Pancreas (tissue), 10 donors: ENCODE results near the gene GP1BB. TPM values are rescaled to one million over a fixed set of nuclear protein-coding genes. Genes with fewer than 3 reads are reported as not detected.

Source experiments
- ATAC-seq, 4 donors: fragments of 200-7000 bp; cut with Tn5 transposase; one replicate each; pipeline versions ENCODE4 v1.8.0 to v1.9.1; 2020; ENCODE audit warnings: mild to moderate bottlenecking in 4 of 4, moderate library complexity in 4 of 4
- DNase-seq, 6 donors: peaks; one replicate each; pipeline ENCODE4 v3.0.0-alpha.2; 2020
- FAIRE-seq: peaks from 2 replicates; lab custom pipeline; 2012; peaks lifted over from hg19 to GRCh38; lab: Jason Lieb, UNC
- H3K27ac ChIP-seq, 4 donors: fragments of 200-600 bp; sonication (generic); 1 replicate in 3 of 4; 2 replicates in 1 of 4; pipeline versions ENCODE4 v1.5.0 to v1.8.0; 2020
- H3K27me3 ChIP-seq, 4 donors: fragments of 200-600 bp; one replicate each; pipeline ENCODE4 v1.8.0; 2021
- H3K36me3 ChIP-seq, 3 donors: fragments of 200-600 bp; sonication (generic) in 1 of 3; one replicate each; pipeline versions ENCODE4 v1.5.0 to v1.8.0; 2020 to 2021
- H3K4me1 ChIP-seq, 3 donors: fragments of 200-600 bp; one replicate each; pipeline ENCODE4 v1.8.0; 2021
- H3K4me3 ChIP-seq, 4 donors: fragments of 200-600 bp; sonication (generic) in 2 of 4; one replicate each; pipeline versions ENCODE4 v1.5.0 to v1.8.0; 2020 to 2021
- H3K9me3 ChIP-seq, 4 donors: fragments of 200-600 bp; one replicate each; pipeline ENCODE4 v1.8.0; 2021
- CTCF ChIP-seq, 4 donors: fragments of 200-600 bp; sonication (generic) in 3 of 4; IDR thresholded peaks; one replicate each; pipeline versions ENCODE4 v1.5.0 to v1.8.0; 2021; ENCODE audit warnings: antibody characterized with exemption in 4 of 4
- WGBS, 2 donors: extraction: QIAGEN DNeasy Blood & Tissue Kit; methylation state at CpG; one replicate each; pipeline ENCODE4 v1.1.7; 2013; 5-methylcytosine and 5-hydroxymethylcytosine counted together
- intact Hi-C, 3 donors: fragments of 100-400 bp; cut with DNase I; formaldehyde crosslinking; loops; one replicate each; pipeline versions ENCODE4 v1.11.1 to v1.14.2; 2022
- polyA plus RNA-seq, 2 donors: library from polyadenylated mRNA; stranded (reverse); fragments of 200-250 nt; gene quantifications; one replicate each; pipeline ENCODE4 v1.2.3, GENCODE V29; 2013
- total RNA-seq, 6 donors: library from RNA; stranded (reverse); fragmentation: NEBNext Ultra II Directional in 4 of 6; extraction: Animal tissue kit (Norgen Biotek cat#: 25700) in 4 of 6; gene quantifications; one replicate each; pipeline versions ENCODE4 v1.2.1 to v1.2.4, GENCODE V29; 2021 to 2023
- donor health status: healthy with polysubstance abuse.
- donor health status: DM: no; HTN: no; CAD: no; lungs with moderate emphysema.
- donor health status: DM: no; HTN: no; CAD: no.
- donor health status: control.
- donor health status: control.
- donor health status: Bipolar disorder and iron deficiency.
- donor health status: DM: yes; HTN: yes; CAD: no.
- donor health status: DM: no; HTN: no; CAD: no.
- donor health status: DM: no; HTN: no; CAD: no.
- donor health status: DM: yes; HTN: yes; CAD: no.

GP1BB gene
- total and polyA plus RNA-seq, 8 donors: 1.2 to 21.2 (median 1.5) TPM; not detected in 2

DNA sequence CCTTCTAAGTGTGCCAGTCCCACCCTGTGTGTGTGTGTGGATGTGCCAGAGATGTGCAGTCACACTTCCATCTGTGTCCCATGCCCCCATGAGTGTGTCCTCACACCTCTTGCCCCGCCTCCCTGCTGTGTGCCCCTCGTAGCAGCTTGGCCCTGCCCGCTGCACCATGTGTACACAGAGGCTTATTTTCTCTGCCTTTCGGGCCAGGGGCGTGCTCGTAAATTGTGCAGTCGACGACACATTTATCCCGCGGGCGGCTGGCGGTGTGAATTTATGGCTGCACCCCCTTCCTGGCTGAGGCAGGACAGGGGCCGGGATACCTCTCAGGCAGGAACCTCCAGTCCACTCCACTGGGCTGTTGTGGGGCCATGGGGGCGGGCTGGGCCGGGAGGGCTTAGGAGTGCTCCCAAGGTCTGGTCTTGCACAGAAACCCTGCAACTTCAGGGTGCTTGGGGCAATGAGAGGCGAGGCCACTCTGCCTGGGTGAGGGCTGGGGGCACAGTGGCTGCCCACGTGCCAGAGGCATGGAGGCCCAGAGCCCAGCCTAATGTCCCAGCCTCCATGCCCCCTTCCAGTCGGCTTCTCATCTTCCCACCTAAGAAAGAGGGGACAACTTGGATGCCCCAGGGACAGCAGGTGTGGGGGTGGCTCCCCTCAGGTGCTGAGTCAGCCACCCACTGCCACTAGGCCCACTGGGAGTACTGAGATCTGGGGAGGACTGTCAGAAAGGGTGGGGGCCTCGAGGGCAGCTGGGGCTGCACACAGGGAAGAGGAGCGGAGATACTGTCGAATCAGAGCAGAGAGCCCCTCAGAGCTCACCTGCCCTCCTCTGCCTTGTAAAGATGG lies 12.5 kb downstream of the GP1BB start:
- no peaks in the 10 kb centered on the region for H3K9me3 ChIP-seq
- FAIRE-seq (no peak), DNase-seq (no peak)

GRCh38 chr22:19737846-19738663 lies 14.7 kb downstream of the GP1BB start:
- H3K9me3 ChIP-seq: no peaks in the 10 kb centered on the region
- H3K36me3 ChIP-seq: no peaks in the 10 kb centered on the region
- H3K4me1 ChIP-seq: no peaks in the 10 kb centered on the region
- intact Hi-C loops: no loop called here
- DNase-seq: no peak
- no peak overlapping the region for H3K27ac ChIP-seq
- ATAC-seq: no peak
- no peaks in the 10 kb centered on the region for H3K27me3 ChIP-seq
- no peak overlapping the region for H3K4me3 ChIP-seq
- TF ChIP-seq CTCF (IDR thresholded peaks at IDR 0.05): no peak
- no peak for FAIRE-seq
- WGBS, 2 donors: 69 to 75% methylated on average over 16 to 17 of the region's 17 CpGs

More for the DNA sequence above, 12.5 kb downstream of the GP1BB start:
- Histone ChIP-seq H3K36me3 (no peaks in the 10 kb centered on the region), H3K4me1 (no peaks in the 10 kb centered on the region), H3K27ac (no peak overlapping the region), H3K27me3 (no peaks in the 10 kb centered on the region), H3K4me3 (no peak overlapping the region)
- WGBS, 2 donors: 76 to 78% methylated on average over 21 of the region's 21 CpGs
- intact Hi-C loops: no loop called here
- TF ChIP-seq CTCF (IDR thresholded peaks at IDR 0.05): no peak
- no peak for ATAC-seq

GRCh38 chr22:19738664-19739447 lies 15.5 kb downstream of the GP1BB start:
- Histone ChIP-seq H3K4me1 (no peaks in the 10 kb centered on the region), H3K27ac (no peak overlapping the region), H3K36me3 (no peaks in the 10 kb centered on the region), H3K9me3 (no peaks in the 10 kb centered on the region), H3K27me3 (no peaks in the 10 kb centered on the region), H3K4me3 (no peak overlapping the region)
- 48 to 56% methylated on average over 31 of the region's 31 CpGs for WGBS, 2 donors
- no peak for TF ChIP-seq CTCF (IDR thresholded peaks at IDR 0.05)
- intact Hi-C loops: no loop called here
- DNase-seq: no peak
- ATAC-seq: no peak
- FAIRE-seq: no peak

- WGBS, 2 donors: 45 to 52% methylated on average over 15 to 16 of the region's 16 CpGs
- intact Hi-C loops: no loop called here
- no peak for ATAC-seq
- H3K27ac ChIP-seq: no peak overlapping the region
- H3K36me3 ChIP-seq: no peaks in the 10 kb centered on the region
- H3K9me3 ChIP-seq: no peaks in the 10 kb centered on the region
- FAIRE-seq: no peak
- no peaks in the 10 kb centered on the region for H3K4me1 ChIP-seq
- no peaks in the 10 kb centered on the region for H3K27me3 ChIP-seq
- no peak for DNase-seq
- no peak overlapping the region for H3K4me3 ChIP-seq
- no peak for TF ChIP-seq CTCF (IDR thresholded peaks at IDR 0.05)
Observed at GRCh38 chr22:19739448-19739895, 16.1 kb downstream of the GP1BB start.
